ENCODE data around the gene LENG1.

- TF ChIP-seq CTCF (IDR thresholded peaks at IDR 0.05) (no peak), POLR2A (IDR thresholded peaks at IDR 0.05) (no peak)
Observed at GRCh38 chr19:54155694-54156093, 3.8 kb downstream of the LENG1 start.
